CD4-positive, alpha-beta T cell treated with Interleukin-12 subunit alpha and Interleukin-12 subunit beta, for 1 hour (primary cell): Measurements from ENCODE around the gene RBM4.
"Not testable (repeated sequence)": the region's sequence is repeated elsewhere in the genome, so short reads cannot be mapped to it uniquely, and the experiment has no call there.

Experiments
- DNase-seq: peaks from one replicate; pipeline ENCODE4 v3.0.0-alpha.2; 2020

The RBM4 gene

DNA sequence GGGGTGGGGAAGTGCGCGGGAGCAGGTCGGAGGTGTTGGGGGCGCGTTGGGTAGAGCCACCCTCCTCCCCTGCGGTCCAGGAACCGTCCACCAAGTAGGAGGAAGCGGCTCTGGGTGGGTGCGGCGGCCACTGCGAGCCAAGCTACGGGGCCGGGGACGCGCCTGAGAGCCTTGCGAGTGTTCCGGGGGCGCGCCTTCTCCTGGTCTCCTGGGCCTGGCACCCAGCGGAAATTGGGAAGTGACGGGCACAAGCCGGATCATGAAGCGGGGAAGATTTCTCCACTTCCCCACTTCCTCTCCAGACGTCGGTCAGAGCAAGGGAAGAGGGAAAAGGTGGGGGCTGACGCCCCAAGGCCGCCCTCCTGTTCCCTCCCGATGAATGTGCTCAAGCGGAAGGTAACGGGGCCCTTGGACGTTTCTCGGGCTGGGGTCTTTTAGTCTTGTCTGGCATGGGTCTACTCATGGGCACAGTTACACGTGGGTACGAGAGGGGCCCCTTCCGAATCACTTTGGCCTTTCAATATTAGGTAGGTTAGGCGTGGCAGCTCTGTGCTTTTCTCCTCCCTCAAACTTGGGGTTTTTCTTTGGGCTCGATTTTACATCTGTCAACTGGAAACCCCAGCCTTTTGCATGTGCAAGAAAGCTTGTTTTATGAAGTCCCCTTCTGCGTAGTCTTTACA is 21.2 kb upstream of the RBM4 start:
- DNase-seq = peak; percentile 57

DNA sequence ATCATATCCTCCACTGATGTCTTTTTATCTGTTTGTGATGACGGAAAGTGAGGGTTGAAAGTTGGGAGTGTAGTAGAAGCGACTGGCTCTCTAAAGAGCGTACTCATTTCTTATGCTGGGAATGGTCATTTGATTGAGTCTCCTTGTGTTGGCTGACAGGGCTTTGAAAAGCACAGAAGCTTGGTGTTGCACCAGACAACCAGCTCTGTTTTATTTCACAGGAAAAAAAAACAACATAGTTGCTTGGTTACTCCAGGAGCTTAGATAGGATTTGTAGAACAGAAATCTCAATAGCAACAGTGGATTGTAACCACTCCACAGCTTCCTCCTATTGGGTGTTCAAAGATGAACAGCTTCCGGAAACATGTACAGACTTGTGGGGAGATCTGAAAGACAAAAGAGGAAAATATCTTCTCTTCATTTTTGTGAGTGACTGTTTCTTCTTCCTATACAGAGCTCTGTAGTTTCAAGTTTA is 19.4 kb upstream of the RBM4 start:
- DNase-seq = peak; percentile 84

DNA sequence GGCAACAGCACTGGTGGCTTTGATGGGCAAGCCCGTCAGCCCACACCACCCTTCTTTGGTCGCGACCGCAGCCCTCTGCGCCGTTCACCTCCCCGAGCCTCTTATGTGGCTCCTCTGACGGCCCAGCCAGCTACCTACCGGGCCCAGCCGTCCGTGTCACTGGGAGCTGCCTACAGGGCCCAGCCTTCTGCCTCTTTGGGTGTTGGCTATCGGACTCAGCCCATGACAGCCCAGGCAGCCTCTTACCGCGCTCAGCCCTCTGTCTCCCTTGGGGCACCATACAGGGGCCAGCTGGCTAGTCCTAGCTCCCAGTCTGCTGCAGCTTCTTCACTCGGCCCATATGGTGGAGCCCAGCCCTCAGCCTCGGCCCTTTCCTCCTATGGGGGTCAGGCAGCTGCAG is 14.1 kb upstream of the RBM4 start:
- no peak for DNase-seq

DNA sequence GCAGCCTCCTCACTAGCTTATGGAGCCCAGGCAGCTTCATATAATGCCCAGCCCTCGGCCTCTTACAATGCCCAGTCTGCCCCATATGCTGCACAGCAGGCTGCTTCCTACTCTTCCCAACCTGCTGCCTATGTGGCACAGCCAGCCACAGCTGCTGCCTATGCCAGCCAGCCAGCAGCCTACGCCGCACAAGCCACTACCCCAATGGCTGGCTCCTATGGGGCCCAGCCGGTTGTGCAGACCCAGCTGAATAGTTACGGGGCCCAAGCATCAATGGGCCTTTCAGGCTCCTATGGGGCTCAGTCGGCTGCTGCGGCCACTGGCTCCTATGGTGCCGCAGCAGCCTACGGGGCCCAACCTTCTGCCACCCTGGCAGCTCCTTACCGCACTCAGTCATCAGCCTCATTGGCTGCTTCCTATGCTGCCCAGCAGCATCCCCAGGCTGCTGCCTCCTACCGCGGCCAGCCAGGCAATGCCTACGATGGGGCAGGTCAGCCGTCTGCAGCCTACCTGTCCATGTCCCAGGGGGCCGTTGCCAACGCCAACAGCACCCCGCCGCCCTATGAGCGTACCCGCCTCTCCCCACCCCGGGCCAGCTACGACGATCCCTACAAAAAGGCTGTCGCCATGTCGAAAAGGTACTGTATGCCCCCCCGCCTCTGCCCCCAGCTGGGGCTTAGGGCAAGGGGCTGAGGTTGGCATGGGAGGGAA is 13.3 kb upstream of the RBM4 start:
- no peak for DNase-seq

DNA sequence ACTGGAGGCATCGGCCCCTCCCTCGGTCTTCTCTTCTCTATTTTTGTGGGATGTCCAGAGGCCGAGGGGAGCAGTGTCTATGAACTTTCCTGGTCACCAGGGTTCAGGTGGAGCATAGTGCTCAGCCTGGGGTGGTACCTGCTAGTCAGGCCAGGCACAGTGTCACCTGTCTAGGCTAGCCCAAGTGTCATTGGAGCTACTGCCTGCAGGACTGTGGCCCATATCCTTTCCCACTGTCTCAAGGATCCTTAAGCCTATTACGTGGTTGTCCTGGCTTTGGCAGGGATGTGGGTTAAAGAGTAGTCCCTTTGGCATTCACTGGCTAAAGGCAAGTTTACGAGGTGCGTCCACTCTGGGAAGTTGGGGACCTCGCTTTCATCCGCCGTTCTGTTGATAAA is 12.8 kb upstream of the RBM4 start:
- DNase-seq = no peak

DNA sequence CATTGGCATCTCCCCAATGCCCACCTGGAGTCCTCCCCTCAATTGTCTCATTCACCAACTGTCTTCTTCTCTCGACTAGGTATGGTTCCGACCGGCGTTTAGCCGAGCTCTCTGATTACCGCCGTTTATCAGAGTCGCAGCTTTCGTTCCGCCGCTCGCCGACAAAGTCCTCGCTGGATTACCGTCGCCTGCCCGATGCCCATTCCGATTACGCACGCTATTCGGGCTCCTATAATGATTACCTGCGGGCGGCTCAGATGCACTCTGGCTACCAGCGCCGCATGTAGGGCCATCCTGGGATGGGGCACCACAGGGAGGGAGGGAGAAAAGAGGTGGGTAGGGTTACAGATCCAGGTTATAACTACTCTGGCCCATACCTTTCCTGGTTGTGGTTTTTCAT is 12.1 kb upstream of the RBM4 start:
- DNase-seq = no peak

DNA sequence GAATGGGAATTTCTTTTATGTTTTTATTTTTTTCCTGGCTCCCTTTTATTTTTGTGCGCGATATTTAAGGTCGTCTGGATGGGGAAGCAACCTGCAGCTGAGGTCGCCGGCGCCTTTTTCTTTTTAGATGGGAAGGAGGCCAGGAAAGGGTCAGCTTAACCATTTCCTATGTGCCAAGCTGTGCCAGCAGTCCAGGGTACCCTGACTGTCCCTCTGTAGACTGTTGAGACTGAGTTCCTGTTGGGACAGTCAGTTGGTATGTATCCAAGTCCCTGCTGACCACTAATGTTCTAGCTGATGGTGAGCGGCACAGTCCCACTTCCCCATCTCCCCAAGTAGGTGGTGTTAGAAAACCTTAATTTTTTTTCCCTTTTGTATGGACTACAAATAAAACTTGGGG is 11.6 kb upstream of the RBM4 start:
- no peak for DNase-seq

DNA sequence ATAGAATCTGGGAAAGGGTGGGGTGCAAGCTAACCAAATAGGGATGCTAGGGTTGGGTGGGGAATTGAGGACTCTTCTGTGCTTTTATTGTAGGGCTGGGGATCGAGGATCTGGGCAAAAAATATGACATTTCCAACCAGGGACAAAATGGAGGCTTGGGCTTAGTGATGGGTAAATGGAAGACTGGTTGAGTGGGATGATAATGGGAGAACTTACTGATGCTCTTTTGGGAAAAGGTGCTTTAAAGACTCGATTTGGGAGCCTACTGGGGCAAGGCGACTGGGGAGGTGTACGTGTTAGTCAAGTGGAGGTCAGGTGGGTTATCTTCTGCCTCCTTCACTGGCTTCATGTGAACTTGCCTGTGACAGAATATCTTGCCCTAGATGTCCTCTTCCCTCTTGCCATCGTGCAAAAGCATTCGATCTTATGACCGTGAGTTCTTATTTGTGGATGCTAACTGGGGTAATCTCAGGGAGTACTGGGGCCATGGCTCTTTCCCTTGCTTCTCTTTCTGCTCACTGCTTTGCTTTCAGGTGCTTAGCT is 10.4 kb upstream of the RBM4 start:
- no peak for DNase-seq

DNA sequence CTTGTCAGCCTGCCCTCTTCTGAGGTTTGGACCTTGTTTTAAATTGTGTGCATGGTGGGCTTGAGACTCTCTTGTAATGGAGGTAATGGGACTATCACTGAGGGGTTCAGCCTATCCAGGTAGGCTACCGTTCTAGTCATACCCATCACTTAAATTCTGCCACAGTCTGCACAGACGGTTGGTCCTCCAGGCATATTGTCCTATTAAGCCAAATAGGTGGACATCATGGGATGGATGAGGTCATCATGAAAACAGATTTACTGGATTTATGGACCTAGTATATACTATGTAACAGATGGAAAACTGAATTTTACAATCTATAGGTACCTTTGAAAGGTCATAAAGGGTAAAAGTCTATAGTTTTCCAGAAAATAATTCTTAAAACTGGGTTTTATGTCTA is 9.1 kb upstream of the RBM4 start:
- DNase-seq = no peak

DNA sequence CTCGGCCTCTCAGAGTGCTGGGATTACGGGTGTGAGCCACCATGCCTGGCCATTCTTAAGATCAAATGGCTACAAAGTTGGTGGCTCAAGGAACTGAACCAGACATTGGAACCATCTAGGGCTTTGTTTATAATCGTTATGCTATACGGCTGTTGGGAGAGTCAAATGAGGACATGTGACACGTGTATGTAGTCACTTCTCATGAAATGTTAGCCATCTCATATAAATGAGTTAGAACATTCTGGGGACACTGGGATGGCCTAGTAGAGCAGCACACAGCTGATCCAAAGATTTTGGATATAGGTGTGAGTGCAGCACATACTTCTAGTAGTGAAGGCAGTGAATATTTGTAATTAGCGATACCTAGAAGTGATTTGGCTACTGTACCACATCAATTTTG is 6.6 kb upstream of the RBM4 start:
- no peak for DNase-seq

DNA sequence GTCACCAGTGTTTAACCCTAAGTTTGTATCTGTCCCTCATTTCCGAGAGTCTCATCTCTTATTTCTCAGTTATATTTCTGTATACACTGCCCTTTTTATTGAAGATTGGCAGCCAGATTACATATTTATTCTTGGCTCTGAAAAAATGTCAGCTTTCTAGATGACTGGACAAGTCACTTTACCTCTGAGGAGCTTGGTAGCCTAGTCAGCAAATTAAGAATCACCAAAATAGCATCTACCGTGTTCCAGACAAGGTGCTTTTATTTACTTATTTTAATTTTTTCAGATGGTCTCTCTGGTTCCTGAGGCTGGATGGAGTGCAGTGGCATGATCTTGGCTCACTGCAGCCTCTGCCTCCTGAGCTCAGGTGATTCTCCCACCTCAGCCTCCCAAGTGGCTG is 5.6 kb upstream of the RBM4 start:
- no peak for DNase-seq

DNA sequence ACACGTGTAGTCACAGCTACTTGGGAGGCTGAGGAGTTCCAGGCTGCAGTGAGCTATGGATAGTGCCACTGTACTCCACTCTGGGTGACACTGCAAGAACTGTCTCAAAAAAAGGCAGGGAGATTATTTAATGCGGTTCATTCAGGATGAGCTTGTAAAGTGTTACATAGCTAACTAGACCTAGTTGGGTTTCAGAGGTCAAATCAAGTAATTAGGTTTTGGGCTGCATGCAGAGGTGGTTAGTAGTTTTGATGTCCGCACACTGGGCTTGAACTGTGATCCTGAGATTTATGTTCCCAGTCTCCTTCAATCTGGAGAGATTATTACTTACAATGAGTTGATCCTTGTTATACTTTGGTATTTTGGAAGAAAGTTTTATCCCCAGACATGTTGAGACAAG is 2.1 kb upstream of the RBM4 start:
- no peak for DNase-seq

DNA sequence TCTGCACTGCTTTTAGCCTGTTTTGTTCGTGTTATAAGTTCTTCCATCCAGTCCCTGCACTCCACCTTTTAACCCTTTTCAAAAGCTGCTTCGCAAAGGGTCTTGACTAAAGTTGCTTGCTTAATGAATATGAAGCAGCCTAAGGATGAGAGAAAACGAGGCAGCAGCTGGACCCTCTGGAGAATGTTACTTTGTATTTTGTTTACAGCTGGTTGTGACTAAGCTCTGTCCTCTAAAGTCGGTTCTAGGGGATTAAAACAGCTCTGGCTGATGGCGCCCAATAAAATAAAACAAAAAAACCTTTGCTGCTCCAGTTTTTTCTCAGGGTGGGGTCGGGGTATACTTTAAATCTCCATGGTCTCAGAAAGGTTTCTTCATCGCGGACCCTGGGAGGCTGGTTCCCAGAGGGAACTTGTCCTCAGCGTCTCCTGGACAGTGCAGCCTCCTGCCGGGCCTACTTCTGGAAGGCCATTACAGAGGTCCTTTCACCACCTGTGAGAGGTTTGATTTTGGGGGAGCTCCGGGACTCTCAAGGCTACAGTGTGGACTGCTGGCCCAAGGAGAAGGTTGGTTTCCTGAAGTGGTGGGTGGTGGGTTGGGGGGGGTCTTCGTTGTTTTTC is 836 bp upstream of the RBM4 start:
- DNase-seq = no peak

DNA sequence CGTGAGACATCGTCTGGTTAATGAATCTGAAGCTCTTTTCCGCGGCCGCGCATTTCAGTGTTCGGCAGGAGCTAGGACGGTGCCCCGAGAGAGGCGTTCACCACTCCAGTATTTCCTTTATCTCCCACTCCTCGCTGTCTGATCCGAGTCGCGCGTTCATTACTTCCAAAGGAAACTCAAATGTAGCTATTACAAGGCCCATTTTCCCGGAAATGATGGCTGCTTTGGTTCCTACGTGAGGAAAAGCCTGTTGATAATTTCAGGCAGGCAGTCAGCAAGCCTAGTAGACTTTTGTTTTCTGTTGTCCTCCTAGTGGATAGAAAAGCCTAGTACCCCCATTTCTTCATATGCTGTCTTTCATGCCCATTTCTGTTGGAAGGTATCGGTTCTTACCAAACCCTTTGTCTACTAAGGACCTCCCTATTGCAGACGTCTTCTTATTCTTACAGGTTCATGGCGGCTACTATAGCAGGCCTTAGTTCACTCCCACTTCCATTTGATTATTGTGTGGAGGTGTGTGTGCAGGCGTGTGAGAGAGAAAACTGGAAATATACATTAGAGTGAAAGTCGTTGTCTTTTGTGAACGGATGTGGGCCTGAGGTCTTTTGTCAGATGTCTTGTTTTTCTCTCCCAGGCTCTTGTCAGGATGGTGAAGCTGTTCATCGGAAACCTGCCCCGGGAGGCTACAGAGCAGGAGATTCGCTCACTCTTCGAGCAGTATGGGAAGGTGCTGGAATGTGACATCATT is 737 bp downstream of the RBM4 start:
- DNase-seq = peak; percentile 50

DNA sequence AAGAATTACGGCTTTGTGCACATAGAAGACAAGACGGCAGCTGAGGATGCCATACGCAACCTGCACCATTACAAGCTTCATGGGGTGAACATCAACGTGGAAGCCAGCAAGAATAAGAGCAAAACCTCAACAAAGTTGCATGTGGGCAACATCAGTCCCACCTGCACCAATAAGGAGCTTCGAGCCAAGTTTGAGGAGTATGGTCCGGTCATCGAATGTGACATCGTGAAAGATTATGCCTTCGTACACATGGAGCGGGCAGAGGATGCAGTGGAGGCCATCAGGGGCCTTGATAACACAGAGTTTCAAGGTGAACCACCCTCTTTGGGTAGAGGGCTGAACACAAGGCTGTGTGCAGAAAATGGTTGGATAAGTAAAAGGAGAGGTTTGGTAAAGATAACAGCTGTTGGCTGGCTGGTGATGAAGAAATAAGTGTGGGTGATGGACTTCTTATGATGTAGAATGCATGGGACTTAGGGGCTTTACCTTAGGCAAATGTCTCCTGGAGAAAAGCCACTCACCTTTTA is 1.4 kb downstream of the RBM4 start:
- not testable (repeated sequence) for DNase-seq

DNA sequence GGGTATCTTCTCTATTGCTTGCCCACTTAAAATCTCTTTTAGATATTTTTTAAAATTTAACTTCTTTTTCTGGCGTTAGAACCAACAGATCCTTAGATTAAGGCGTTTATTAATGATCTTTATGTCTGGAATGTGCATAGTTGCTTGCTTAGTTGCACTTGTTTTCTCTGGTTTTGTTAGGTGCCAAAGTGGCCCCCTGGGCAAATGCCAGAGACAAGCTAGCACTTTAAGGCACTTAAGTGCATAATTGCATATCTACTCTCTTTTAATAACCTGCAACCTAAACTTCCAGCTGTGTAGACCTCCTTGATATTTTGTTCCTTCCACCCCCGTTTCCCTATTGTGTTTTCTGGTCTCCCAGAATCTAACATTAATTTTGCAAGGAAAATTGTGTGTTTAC is 3.3 kb downstream of the RBM4 start:
- no peak for DNase-seq

DNA sequence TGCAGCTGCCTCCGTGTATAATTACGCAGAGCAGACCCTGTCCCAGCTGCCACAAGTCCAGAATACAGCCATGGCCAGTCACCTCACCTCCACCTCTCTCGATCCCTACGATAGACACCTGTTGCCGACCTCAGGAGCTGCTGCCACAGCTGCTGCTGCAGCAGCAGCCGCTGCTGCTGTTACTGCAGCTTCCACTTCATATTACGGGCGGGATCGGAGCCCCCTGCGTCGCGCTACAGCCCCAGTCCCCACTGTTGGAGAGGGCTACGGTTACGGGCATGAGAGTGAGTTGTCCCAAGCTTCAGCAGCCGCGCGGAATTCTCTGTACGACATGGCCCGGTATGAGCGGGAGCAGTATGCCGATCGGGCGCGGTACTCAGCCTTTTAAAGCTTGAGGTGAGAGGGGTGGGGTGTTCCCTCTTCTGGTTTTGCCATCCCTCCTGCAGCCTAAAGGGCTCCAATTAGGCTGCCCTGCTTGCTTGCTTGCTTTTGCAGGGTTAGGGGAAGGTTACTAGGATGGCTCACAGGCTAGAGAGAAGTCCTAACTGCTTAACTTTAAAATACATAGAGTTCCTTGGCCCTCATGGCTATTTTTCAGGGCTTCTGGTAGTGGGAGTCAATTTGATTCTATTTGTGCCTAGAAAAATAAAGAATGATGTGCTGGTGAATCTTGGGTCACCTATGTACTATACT is 5.4 kb downstream of the RBM4 start:
- DNase-seq = no peak

DNA sequence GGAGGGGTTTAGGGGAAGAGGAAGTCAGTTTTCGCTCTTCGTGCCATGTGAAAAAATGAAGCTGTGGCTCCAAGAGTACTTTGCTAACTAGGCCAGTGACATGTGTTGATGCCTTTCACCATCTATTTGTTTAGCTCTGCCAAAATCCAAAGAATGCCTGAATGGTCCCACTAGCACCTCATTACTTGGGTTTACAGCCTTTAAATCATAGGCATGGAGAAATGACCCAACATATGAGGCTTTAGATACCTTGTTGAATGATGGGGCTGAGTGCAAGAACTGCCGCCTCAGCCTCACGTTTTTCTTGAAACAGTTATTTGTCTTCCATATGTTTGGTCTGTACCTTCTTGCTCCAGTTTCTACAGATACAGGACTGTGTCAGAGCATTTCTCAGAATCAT is 8.3 kb downstream of the RBM4 start:
- DNase-seq = no peak

DNA sequence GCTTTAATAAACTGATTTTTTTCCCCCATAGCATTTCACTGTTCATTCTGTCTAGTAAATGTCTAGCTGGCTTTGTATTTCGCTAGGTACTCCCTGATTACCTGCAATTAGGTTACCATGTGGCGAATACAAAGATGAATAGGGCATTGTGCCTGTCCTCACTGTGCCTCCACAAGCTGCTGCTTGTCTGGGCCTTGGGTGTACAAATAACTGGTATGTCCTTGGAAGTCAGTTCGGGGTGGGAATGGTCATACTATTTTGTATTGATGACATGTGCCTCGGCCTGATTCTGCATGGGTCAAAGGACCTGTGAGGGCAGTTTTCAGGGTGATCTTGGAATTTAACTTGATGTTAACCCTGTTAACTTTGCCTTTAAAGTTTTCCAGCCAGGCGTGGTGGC is 11.4 kb downstream of the RBM4 start:
- no peak for DNase-seq

DNA sequence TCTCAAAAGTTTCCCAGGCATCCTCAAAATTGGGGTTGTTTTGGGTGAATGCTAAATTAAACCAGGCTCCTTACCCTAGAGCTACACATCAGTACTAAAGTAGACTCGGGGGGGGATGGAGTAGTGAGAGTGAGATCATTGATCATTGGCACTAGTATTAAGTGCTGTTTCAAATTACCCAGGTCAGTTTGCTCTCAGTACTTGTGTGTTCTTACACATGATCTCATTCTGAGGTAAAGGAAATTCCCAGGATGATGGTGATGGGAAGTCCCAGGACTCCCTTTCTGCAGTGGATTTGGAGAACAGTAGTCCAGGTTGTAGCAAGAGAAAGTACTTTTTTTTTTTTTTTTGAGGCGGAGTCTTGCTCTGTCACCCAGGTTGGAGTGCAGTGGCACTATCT is 12.5 kb downstream of the RBM4 start:
- DNase-seq = no peak

DNA sequence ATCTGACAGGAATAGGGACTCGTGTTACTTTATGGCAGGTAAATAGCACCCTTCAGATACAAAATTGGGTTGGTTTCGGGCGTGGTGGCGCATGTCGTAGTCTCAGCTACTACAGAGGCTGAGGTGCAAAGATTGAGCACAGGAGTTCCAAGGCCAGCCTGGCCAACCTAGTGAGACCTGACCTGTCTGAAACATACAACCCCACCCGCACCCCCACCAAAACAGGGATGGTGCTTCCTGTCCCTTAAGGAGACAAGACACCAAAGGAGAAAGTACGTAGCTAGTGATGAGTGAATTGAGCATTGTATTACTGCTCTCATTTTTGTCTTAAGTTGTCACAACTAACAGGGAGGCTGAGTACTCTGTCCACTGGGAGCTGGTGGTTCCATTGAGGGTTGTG is 14.1 kb downstream of the RBM4 start:
- DNase-seq = no peak

DNA sequence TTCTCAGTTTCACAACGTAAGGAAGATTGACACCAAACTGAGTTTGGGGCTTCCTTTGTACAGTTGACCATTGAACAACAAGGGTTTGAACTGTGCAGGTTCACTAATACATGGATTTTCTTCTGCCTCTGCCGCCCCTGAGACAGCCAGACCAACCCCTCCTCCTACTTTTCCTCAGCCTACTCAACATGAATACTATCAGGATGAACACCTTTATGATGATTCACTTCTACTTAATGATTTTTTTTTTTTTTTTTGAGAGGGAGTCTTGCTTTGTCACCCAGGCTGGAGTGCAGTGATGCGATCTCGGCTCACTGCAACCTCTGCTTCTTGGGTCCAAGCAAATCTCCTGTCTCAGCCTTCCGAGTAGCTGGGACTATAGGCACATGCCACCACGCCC is 14.6 kb downstream of the RBM4 start:
- DNase-seq = no peak

DNA sequence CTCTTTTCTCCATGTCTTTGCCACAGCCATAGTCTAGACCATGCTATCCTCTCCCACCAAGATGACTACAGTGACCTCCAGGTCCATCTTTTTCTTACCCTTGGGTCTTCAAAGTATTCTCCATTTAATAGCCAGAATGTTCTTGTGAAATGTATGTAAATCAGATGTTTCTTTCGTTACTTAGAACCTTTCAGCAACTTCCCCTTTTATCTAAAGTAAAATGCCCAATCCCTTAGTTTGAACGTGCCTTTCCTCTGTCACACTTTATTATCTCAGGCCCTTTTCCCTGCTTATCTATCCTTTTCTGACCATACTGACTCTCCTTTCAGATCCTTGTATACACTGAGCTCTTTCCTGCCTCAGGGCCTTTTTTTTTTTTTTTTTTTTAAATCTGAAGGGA is 21.3 kb downstream of the RBM4 start:
- no peak for DNase-seq
